ENCODE measurements around the gene LRRC36.

Gene LRRC36

DNA sequence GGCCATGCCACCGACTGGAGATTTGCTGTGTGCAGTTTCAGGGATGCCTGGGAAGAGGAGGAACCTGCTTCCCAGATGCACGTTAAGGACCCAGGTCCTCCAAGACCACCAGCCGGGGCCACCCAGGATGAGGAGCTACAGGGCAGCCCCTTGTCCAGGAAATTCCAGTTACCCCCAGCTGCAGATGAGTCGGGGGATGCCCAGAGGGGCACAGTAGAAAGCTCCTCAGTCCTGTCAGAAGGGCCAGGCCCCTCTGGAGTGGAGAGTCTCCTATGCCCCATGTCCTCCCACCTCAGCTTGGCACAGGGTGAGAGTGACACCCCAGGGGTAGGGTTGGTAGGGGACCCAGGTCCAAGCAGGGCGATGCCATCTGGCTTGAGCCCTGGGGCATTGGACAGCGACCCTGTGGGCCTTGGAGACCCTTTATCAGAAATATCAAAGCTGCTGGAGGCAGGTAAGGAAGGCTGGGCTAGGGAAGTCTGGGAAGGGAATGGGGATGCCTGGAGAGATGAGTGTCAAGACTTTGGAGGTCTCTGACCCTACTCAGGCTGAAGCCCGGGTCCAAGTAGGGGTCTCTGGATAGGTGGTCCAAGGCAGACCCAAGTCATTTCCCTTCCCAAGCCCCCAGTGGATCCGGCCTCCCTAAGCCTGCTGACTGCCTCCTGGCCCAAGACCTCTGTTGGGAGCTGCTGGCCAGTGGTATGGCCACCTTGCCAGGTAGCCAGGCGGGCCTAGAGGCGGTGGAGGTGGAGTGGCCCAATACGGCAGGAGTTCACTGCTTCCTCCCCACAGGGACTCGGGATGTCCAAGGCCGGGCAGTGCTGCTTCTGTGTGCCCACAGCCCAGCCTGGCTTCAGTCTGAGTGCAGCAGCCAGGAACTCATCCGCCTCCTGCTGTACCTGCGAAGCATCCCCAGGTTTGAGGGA lies 46.3 kb upstream of the LRRC36 start:
- CTCF ChIA-PET, result interaction anchor here (0.7 to 3.1 kb wide), 13 partner anchors 9 to 171 kb away, joined by 3 to 11 read pairs (median 4); no protein-coding TSS in a partner anchor
- TF ChIP-seq, protein P1, sequence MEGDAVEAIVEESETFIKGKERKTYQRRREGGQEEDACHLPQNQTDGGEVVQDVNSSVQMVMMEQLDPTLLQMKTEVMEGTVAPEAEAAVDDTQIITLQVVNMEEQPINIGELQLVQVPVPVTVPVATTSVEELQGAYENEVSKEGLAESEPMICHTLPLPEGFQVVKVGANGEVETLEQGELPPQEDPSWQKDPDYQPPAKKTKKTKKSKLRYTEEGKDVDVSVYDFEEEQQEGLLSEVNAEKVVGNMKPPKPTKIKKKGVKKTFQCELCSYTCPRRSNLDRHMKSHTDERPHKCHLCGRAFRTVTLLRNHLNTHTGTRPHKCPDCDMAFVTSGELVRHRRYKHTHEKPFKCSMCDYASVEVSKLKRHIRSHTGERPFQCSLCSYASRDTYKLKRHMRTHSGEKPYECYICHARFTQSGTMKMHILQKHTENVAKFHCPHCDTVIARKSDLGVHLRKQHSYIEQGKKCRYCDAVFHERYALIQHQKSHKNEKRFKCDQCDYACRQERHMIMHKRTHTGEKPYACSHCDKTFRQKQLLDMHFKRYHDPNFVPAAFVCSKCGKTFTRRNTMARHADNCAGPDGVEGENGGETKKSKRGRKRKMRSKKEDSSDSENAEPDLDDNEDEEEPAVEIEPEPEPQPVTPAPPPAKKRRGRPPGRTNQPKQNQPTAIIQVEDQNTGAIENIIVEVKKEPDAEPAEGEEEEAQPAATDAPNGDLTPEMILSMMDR (IDR thresholded peaks at IDR 0.05; ENCODE audit: control extremely low read depth, extremely low read depth, low read depth, missing control alignments), result no peak
- POLR2A ChIA-PET, result interaction anchor here (0.6 kb wide), 1 partner anchor 915 kb away, joined by 3 read pairs; no protein-coding TSS in a partner anchor
- DNase-seq (ENCODE audit: extremely low spot score), result no peak

DNA sequence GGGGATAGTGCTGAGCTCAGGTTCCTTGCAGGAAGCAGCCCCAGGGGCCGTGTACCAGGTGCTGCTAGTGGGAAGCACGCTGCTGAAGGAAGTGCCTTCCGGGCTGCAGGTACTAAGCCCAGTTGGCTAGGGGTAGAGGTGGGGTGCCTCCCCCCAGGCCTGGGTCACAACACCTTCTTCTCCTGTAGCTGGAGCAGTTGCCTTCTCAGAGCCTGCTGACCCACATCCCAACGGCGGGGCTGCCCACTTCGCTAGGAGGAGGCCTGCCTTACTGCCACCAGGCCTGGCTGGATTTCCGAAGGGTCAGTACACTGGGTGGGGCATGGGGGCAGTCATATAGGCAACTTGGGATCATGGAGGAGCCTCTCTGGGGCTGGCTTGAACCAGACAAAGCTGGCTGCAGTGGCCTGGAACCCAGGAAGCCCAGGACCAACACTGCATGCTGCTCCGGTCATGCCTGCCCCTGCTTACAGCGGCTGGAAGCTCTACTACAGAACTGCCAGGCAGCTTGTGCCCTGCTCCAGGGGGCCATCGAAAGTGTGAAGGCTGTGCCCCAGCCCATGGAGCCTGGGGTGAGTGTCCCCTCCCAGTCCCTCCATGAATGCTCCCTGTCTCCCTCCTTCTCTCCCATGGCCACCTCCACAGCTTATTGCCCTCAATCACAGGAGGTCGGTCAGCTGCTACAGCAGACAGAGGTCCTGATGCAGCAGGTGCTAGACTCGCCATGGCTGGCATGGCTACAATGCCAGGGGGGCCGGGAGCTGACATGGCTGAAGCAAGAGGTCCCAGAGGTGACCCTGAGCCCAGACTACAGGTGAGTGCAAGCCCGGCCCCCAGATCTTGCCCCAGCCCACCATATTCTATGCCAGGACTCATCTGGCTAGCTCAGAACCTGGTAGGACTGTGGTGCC lies 44.8 kb upstream of the LRRC36 start:
- ChIA-PET CTCF (interaction anchor here (1.0 to 3.1 kb wide), 12 partner anchors 8 to 135 kb away, joined by 3 to 11 read pairs (median 4); no protein-coding TSS in a partner anchor), POLR2A (no interaction called here)
- no peak for DNase-seq (ENCODE audit: extremely low spot score)
- TF ChIP-seq, protein P1 (IDR thresholded peaks at IDR 0.05; ENCODE audit: control extremely low read depth, extremely low read depth, low read depth, missing control alignments), result no peak

DNA sequence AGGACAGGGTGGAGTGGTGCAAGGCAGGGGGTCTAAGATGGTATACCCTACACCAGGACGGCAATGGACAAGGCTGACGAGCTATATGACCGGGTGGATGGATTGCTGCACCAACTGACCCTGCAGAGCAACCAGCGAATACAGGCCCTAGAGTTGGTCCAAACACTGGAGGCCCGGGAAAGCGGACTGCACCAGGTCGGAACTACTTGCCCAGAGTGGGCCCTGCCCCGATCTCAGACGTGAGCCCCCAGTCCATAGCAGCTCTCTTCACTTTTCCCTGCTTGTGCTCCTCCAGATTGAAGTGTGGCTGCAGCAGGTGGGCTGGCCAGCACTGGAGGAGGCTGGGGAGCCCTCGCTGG lies 44.2 kb upstream of the LRRC36 start:
- POLR2A ChIA-PET, result no interaction called here
- TF ChIP-seq, protein P1 (IDR thresholded peaks at IDR 0.05; ENCODE audit: control extremely low read depth, extremely low read depth, low read depth, missing control alignments), result no peak
- CTCF ChIA-PET, result interaction anchor here (1.0 to 3.1 kb wide), 9 partner anchors 7 to 134 kb away, joined by 3 to 11 read pairs (median 5); partner anchors contain the start of genes KCTD19 and LRRC36
- no peak for DNase-seq (ENCODE audit: extremely low spot score)

DNA sequence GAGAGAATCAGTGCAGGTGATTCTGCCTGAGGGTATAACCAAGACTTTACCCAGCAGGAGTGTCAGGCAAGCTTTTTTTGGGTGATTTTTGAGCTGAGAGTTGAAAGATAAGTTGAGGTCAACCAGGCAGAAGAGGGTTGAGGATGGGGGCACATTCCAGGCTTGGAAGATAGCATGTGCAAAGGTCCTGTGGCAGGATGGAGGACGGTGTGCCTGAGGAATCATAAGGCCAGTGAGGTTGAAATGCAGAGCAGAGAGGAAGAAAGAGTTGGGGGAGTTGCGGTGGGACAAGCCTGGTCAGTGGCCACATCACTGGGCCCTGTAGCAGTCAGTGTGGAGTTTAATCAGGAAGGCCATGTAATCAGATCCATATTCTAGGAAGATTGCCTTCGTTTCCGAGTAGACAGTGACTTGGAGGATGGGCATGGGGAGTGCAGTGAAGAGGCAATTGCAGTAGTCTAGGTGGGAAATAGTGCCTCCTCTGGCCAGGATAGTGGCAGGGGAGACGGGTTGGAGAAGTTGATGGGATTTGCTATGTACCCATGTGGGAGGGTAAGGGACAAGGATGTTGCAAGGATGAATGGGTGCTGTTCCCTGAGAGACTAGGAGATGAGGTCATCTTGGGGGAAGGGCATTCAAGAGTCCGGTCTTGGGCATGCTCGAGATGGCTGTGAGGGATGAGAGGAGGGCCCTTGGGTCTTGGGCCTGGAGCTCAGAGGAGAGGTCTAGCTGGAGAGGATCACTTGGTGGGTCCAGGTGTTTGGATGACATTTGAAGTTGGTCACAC lies 43.4 kb upstream of the LRRC36 start:
- ChIA-PET POLR2A (no interaction called here), CTCF (interaction anchor here (1.0 to 3.1 kb wide), 8 partner anchors 22 to 238 kb away, joined by 3 to 8 read pairs (median 4); partner anchors contain the start of genes KCTD19 and LRRC36)
- DNase-seq (ENCODE audit: extremely low spot score), result no peak
- TF ChIP-seq, protein P1 (IDR thresholded peaks at IDR 0.05; ENCODE audit: control extremely low read depth, extremely low read depth, low read depth, missing control alignments), result no peak

DNA sequence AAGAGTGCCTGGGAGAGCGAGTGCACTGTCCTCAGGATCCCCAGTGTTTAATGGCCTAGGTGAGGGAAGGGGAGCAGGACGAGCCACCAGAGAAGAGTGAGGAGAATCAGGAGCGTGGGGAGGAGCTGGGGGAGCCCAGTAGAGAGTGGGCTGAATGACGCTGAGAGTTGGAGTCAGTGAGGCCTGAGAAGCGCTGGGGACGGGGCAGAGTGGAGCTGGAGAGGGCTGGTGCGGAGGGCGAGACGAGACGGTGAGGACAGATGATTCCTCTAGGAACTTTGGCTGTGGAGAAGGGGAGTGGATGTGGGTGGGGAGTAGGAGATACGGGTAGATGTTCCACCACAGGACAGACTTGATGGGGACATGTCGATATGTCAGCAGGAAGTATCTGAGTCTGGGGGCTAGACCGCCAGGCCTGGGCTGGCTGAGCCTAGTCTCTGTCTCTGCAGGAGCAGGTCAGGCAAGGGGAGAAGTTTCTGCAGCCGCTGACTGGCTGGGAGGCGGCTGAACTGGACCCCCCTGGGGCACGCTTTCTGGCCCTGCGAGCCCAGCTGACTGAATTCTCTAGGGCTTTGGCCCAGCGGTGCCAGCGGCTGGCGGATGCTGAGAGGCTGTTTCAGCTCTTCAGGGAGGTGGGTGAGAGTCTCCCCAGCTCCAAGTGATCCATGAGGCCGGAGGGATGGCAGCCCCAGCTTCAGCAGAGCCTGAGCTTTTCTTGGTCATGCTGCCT lies 42.6 kb upstream of the LRRC36 start:
- POLR2A ChIA-PET, result no interaction called here
- CTCF ChIA-PET, result interaction anchor here (1.0 to 3.1 kb wide), 8 partner anchors 15 to 237 kb away, joined by 3 to 8 read pairs (median 3); partner anchors contain the start of genes KCTD19 and LRRC36
- DNase-seq (ENCODE audit: extremely low spot score), result no peak
- TF ChIP-seq, protein P1 (IDR thresholded peaks at IDR 0.05; ENCODE audit: control extremely low read depth, extremely low read depth, low read depth, missing control alignments), result no peak
